Endothelial cell of coronary artery (primary cell): ENCODE data around the gene RARG. TPM values are rescaled to one million over a fixed set of nuclear protein-coding genes. Genes with fewer than 3 reads are reported as not detected.

ENCODE experiments used
- total RNA-seq: library from RNA; depleted of rRNA; stranded (reverse); fragments of >200 nt; gene quantifications from 2 replicates; pipeline ENCODE4 v1.2.3, GENCODE V29; 2014

Gene RARG
- total RNA-seq = 4.0 and 8.5 TPM in 2 replicates

GRCh38 chr12:53231921-53232645 is at the start of gene RARG:
Gene RARG, minus strand, starts transcription at chr12:53232209. Its CDS starts 4,664 bp downstream, at chr12:53227545.

GRCh38 chr12:53267999-53268629 is 36.1 kb upstream of the RARG start, which contains the start of gene ESPL1:
Gene ESPL1, plus strand, starts transcription at chr12:53268299. Its CDS starts 468 bp downstream, at chr12:53268767.

GRCh38 chr12:53207042-53207441 is 25.0 kb downstream of the RARG start, which contains the start of gene ITGB7:
Gene ITGB7, minus strand, starts transcription at chr12:53207251. Its CDS starts 6,808 bp downstream, at chr12:53200443.

GRCh38 chr12:53180220-53180930 is 51.6 kb downstream of the RARG start, which contains the start of the genes CSAD and ZNF740:
Gene CSAD, minus strand, starts transcription at chr12:53180925. Its CDS starts 7,455 bp downstream, at chr12:53173470.
Gene ZNF740, plus strand, starts transcription at chr12:53180722. Its CDS starts 1,262 bp downstream, at chr12:53181984.

Other genes with a start within 250 kb of the RARG start
- 1,037 and 1,365 TPM in 2 replicates for gene EIF4B, start 225.8 kb downstream of the RARG start, total RNA-seq
- 19.8 and 33.7 TPM in 2 replicates for gene TNS2, start 182.1 kb downstream of the RARG start, total RNA-seq
- gene SPRYD3, start 152.8 kb downstream of the RARG start, total RNA-seq = 16.6 and 23.3 TPM in 2 replicates
- 16.0 and 109 TPM in 2 replicates for gene IGFBP6, start 134.5 kb downstream of the RARG start, total RNA-seq
- not detected in 2 replicates for gene SOAT2, start 128.7 kb downstream of the RARG start, total RNA-seq
- gene ZNF740, start 51.5 kb downstream of the RARG start, total RNA-seq = 13.7 and 14.9 TPM in 2 replicates
- 3.4 and 5.2 TPM in 2 replicates for gene CSAD, start 51.3 kb downstream of the RARG start, total RNA-seq
- 0.18 and 0.38 TPM in 2 replicates for gene ITGB7, start 25.0 kb downstream of the RARG start, total RNA-seq
- gene ESPL1, start 36.1 kb upstream of the RARG start, total RNA-seq = 3.6 and 5.9 TPM in 2 replicates
- gene PFDN5, start 63.3 kb upstream of the RARG start, total RNA-seq = 563 and 625 TPM in 2 replicates
- 40.4 and 45.9 TPM in 2 replicates for gene MYG1, start 67.5 kb upstream of the RARG start, total RNA-seq
- 37.4 and 39.6 TPM in 2 replicates for gene AAAS, start 89.4 kb upstream of the RARG start, total RNA-seq
- gene SP7, start 104.1 kb upstream of the RARG start, total RNA-seq = not detected in 2 replicates
- gene SP1, start 148.0 kb upstream of the RARG start, total RNA-seq = 21.2 and 28.2 TPM in 2 replicates
- 0.09 TPM in 1 of 2 replicates, not detected in the other for gene AMHR2, start 191.6 kb upstream of the RARG start, total RNA-seq
- gene PRR13, start 209.5 kb upstream of the RARG start, total RNA-seq = 17.5 and 20.3 TPM in 2 replicates
- gene PCBP2, start 219.9 kb upstream of the RARG start, total RNA-seq = 268 and 352 TPM in 2 replicates